NCI-H2081 treated with DMSO at 0.1 percent for 48 hours (cell line): ENCODE data around the gene TMEM181.
"Not testable (repeated sequence)": the region's sequence is repeated elsewhere in the genome, so short reads cannot be mapped to it uniquely, and the experiment has no call there.

Source experiments
- DNase-seq: peaks from one replicate; lab custom pipeline; 2025; lab: John Stamatoyannopoulos, UW

The TMEM181 gene

DNA sequence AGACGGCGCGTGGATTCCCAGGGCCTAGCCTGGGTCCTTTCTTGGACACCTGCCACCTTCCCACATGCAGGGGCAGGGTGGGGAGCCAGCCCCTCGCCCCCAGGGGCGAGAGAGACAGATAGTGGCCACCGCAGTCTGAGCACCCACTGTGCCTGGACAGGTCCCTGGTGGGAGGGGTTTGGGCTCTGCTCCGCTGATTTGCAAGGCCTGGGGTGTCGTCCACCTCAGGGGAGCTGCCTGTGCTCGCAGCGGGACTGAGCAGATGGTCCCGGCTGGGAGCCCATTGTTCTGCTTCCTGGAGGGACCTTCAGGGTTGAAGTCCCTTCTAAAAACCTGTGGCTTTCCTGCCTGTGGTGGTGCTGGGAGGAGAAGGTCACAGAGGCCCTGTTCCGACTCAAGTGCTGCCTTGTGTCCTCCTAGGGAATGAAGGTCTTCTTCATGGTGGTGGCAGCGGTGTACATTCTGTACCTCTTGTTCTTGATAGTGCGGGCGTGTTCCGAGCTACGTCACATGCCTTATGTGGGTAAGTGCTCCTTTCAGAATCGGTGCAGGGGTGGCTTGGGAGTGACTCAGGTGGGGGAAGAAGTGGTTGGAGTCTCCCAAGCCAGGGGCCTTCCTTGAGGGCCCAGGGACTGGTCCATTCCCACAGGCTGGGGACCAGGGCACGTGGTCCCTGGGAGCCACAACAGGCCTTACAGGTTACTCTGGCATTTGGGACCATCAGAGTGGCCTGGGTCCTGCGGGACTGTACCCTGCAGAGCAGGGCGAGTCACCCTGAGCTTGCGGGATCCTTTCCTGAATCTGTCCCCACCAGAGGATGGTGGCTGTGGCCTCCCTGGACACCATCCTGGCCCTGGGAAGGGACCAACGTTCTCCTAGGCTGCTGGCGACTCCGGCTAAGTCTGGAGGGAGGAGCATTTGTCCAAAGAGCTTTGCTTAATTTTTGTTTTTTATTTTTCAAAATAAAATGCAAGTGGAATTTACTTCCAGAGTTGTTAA lies 65.1 kb downstream of the TMEM181 start:
- DNase-seq = no peak

GRCh38 chr6:158625881-158626305 lies 66.0 kb downstream of the TMEM181 start:
- no peak for DNase-seq

DNA sequence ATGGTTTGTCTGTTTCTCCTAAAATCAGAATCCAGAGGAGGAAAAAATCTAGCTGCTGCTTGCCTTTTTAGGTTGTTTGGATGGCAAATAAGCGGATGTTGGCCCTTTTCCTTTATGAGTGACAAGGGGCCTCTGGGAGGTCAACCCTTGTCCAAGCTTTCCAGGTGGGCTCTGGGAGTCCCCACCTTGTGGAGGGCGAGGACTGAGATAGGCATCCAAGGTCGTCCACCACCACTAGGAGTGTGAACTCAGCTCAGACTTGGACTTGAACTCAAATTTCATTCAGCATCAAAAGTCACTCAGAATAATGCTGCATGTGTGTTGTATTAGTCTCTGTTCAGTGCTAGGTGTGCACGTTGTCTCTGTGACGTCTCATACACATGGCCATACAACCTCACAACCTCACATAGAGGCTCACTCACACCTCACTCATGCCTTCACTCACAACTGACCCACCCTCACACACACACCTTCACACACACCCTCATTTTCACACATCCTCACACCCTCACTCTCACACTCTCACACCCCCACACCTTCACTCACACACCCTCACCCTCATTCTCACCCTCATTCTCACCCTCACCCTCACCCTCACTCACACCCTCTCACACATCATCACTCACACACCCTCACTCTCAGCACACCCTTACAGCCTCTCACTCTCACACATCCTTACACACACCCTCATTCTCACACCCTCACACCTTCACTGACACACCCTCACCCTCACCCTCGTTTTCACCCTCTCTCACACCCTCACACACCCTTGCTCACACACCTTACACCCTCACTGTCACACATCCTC lies 66.7 kb downstream of the TMEM181 start:
- no peak for DNase-seq

GRCh38 chr6:158627168-158627939 lies 67.5 kb downstream of the TMEM181 start:
- no peak for DNase-seq

DNA sequence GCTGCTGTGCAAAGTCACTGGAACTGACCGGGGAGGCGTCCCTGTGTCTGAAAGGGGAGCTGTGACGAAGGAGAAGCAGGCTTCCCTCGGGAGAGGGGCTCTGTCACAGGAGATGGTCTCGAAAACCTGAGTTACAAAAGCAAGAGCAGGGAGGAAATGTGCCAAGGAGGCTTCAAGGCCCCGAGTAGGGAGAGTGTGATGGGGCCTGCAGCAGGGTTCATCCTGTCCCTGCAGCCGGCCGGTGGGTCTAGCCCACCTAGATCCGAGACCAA lies 68.0 kb downstream of the TMEM181 start:
- no peak for DNase-seq

GRCh38 chr6:158628542-158628941 lies 68.7 kb downstream of the TMEM181 start:
- DNase-seq = no peak

DNA sequence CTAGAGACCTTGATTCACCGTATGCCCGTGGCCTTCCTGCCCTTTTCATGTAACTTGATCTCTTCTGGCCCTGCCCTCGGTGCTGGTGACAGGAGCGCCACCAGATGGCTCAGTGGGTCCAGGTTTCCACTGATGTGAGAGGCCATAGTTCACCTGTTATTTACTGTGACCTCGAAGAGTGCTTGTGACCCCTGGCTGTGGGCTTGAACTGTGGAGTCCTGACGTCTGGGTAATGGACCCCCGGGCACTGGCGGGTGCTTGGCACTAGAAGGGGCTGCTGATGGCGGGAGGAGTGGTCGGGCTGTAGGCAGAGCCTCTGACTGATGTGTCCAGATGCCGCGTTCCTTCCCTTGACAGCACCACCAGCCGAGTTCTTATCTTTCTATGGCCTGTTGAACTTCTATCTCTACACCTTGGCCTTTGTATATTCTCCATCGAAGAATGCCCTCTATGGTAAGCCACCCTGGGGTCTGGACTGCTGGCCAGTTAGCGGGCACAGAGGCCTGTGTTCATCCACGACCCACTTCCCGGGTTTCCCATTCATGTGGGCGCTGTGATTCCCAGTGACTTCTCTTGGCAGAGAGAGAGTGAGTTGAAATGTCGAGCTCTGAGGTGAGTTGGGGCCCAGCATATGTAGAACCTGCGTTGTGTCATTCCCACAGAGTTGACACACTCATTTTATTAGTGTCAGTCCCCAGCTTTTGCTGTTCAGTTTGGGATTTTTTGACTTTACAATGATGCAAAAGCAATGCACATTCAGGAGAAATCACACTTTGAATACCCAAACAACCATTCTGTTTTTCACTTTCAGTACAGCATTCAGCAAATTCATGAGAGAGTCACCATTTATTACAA lies 69.7 kb downstream of the TMEM181 start:
- no peak for DNase-seq

DNA sequence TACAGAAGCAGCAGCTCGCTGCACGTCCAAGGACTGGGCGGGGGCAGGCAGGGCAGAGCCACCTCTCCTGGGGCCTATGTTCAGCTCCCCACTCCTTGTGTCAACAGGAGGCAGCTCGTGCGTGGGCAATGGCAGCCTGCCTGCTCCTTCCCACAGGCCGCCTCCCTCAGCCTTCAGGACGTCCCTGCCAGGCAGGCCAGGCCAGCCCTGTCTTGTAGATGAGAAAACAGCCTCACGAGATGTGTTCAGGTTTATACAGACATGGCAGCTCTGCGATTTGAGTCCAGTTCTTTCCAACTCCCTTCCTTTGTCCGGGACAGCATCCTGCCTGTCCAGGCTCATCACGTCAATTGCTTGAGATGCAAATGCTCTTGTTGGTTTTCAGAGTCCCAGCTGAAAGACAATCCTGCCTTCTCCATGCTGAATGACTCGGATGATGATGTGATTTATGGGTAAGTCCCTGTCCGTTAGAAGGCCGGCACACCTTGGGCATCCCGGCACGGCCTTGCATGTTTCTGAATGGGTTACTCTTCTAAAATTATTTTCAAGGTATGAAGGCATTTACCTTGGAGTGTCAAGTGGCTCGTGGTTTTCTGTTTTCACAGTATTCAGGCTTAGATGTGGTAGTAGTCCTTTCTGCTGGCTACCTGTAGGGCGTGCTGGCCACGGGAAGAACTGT lies 71.2 kb downstream of the TMEM181 start:
- DNase-seq = no peak

- no peak for DNase-seq
These were observed 72.0 kb downstream of the TMEM181 start for GRCh38 chr6:158631678-158632537.

- DNase-seq = not testable (repeated sequence)
These were observed 72.7 kb downstream of the TMEM181 start for GRCh38 chr6:158632538-158633119.

DNA sequence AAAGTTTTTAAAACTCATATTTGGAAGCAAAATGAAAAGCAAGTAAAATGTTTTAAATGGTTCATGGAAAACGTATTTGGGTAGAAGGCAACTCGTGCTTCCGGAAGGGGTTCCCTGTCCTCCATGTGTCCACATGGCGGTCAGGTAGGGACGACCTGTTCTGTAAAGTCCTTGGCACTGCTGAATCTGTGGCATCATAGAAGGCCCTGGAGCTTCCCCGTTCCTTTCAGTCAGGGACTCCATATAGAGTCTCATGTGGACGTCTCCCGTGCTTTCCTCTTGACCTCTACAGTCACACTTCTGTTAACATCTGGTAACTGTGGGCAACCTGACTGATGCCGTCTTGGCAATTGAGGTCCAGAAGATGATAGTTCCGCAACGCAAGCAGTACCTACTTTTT lies 73.2 kb downstream of the TMEM181 start:
- DNase-seq = no peak

- DNase-seq = no peak
These were observed 75.0 kb downstream of the TMEM181 start for GRCh38 chr6:158634695-158635426.

GRCh38 chr6:158635427-158636073 lies 75.7 kb downstream of the TMEM181 start:
- no peak for DNase-seq

GRCh38 chr6:158636778-158637177 lies 76.9 kb downstream of the TMEM181 start:
- no peak for DNase-seq

DNA sequence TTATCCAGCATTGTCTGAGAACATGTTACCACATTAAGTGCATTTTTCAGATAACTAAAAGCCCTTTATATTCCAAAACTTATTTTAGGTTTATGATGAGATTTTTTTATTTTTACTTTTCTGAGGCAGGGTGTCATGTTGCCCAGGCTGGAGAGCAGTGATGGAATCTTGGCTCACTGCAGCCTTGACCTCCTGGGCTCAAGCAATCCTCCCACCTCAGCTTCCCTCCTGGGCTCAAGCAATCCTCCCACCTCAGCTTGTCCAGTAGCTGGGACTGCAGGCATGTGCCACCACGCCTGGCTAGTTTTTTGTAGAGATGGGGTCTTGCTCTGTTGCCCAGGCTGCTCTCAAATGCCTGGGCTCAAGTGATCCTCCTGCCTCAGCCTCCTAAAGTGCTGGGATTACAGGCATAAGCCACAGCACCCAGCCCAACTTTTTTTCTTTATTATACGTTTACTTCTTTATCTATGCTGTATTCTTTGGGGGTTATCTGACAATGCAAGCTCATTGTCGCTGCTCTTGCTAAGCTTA lies 78.5 kb downstream of the TMEM181 start:
- no peak for DNase-seq

GRCh38 chr6:158639056-158639455 lies 79.2 kb downstream of the TMEM181 start:
- DNase-seq = no peak

- DNase-seq = no peak
These were observed 80.6 kb downstream of the TMEM181 start for GRCh38 chr6:158640519-158640918.

DNA sequence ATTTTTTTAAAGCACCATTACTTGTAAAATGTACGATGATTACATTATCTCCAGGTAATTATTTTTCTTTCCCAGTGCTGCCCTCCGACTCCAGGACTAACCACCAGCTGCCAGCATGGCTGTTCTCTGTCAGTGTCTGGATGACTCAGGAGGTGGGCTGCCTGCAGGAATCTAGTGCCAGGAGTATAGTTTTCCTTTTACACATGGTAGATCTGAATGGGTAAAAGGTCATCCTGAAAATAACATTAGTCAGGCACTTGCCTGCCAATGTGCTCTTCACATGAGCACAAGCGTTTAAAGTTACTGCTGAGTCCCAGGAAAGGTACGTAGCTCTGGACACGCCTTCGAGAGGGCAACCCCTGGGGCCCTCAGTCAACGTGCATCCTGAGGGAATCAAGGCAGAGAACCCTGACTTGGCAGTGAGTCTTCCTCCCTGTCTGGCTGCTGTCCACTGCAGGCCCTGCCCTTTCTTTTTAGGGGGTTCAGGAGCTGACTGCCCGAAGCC lies 82.3 kb downstream of the TMEM181 start:
- DNase-seq = no peak
